ENCODE data around the gene HOXC4. TPM values are rescaled to one million over a fixed set of nuclear protein-coding genes. Genes with fewer than 3 reads are reported as not detected.

The HOXC4 gene
- total RNA-seq, 1 experiment from 2014 or later = not detected

- no peak overlapping the region for H4K8ac ChIP-seq (replicated peaks; ENCODE audit: insufficient read length, low read depth, low read length)
- H3K79me2 ChIP-seq (ENCODE audit: insufficient read depth, low read length) = no peaks in the 10 kb centered on the region
- no peak overlapping the region for H3K14ac ChIP-seq (ENCODE audit: insufficient read depth, low read length)
- H3K27me3 ChIP-seq (ENCODE audit: insufficient read depth, low read length) = peaks cover 93% of the 10 kb centered on the region
- peaks cover 10% of the 10 kb centered on the region for H3K23me2 ChIP-seq (ENCODE audit: insufficient read length, low read depth, low read length, poor library complexity, severe bottlenecking)
- H3K36me3 Mint-ChIP-seq (ENCODE audit: insufficient read depth in 1 of 3, low read depth in 3 of 3) = no peaks in the 10 kb centered on the region
- no CpG with 5 or more reads among the region's 34 CpGs for WGBS (ENCODE audit: extremely low coverage, insufficient read length, low lambda C conversion rate)
- peak overlapping the region; percentile 77 for H3K4me2 ChIP-seq (ENCODE audit: insufficient read depth, insufficient read length, low read length)
- H2BK15ac ChIP-seq (ENCODE audit: low read depth, low read length) = no peak overlapping the region
- no peak overlapping the region for H2AFZ ChIP-seq (ENCODE audit: low read length)
- no peak overlapping the region for H2BK5ac ChIP-seq (ENCODE audit: insufficient read length, low read length)
- H2AK5ac ChIP-seq (ENCODE audit: insufficient read length, low read length) = no peak overlapping the region
- H4K91ac ChIP-seq (ENCODE audit: insufficient read length, low read depth, low read length) = no peak overlapping the region
- H3K9me3 Mint-ChIP-seq = peaks cover 0 to 2% of the 10 kb centered on the region in 2 experiments; a peak in 2 of 5 replicates
- H2BK12ac ChIP-seq (ENCODE audit: insufficient read length, low read depth, low read length) = no peak overlapping the region
- H3K27ac ChIP-seq (ENCODE audit: insufficient read length, low read depth, low read length) = no peak overlapping the region
- no peaks in the 10 kb centered on the region for H3K4me1 ChIP-seq (ENCODE audit: insufficient read depth, low read length)
- no peak overlapping the region for H3K9ac ChIP-seq (ENCODE audit: extremely low read depth, insufficient read length, low read length)
- no peak overlapping the region for H3K56ac ChIP-seq (ENCODE audit: insufficient read length, low read depth, low read length)
- H3K9me3 ChIP-seq (ENCODE audit: control insufficient read depth, low read depth, low read length) = no peaks in the 10 kb centered on the region
- H3K27me3 Mint-ChIP-seq (ENCODE audit: low read depth) = peaks cover 100% of the 10 kb centered on the region
- H2BK20ac ChIP-seq (ENCODE audit: low read depth, low read length, poor library complexity, severe bottlenecking) = no peak overlapping the region
- H3K18ac ChIP-seq (ENCODE audit: insufficient read length, low read depth, low read length) = no peak overlapping the region
- no peak overlapping the region for H3K4ac ChIP-seq (ENCODE audit: low read depth, low read length)
- DNase-seq = peak; percentile 93
- H4K5ac ChIP-seq (ENCODE audit: insufficient read length, low read depth, low read length) = no peak overlapping the region
- no peaks in the 10 kb centered on the region for H3K79me1 ChIP-seq (ENCODE audit: insufficient read depth, low read depth, low read length, poor library complexity, severe bottlenecking)
- peaks cover 13 to 26% of the 10 kb centered on the region in 2 experiments for H3K4me1 Mint-ChIP-seq
- no peak overlapping the region for H3K27ac Mint-ChIP-seq
- H4K20me1 ChIP-seq (ENCODE audit: control insufficient read depth, insufficient read depth, insufficient read length) = no peaks in the 10 kb centered on the region
- peak overlapping the region; percentile 38 to 77 for H3K4me3 Mint-ChIP-seq
- H3T11ph ChIP-seq (ENCODE audit: low read length) = no peak overlapping the region
- no peak overlapping the region for H3K23ac ChIP-seq (ENCODE audit: insufficient read length, low read depth, low read length)
- no peak overlapping the region for H2BK120ac ChIP-seq (ENCODE audit: low read depth, low read length, poor library complexity, severe bottlenecking)
- TF ChIP-seq, protein P1, sequence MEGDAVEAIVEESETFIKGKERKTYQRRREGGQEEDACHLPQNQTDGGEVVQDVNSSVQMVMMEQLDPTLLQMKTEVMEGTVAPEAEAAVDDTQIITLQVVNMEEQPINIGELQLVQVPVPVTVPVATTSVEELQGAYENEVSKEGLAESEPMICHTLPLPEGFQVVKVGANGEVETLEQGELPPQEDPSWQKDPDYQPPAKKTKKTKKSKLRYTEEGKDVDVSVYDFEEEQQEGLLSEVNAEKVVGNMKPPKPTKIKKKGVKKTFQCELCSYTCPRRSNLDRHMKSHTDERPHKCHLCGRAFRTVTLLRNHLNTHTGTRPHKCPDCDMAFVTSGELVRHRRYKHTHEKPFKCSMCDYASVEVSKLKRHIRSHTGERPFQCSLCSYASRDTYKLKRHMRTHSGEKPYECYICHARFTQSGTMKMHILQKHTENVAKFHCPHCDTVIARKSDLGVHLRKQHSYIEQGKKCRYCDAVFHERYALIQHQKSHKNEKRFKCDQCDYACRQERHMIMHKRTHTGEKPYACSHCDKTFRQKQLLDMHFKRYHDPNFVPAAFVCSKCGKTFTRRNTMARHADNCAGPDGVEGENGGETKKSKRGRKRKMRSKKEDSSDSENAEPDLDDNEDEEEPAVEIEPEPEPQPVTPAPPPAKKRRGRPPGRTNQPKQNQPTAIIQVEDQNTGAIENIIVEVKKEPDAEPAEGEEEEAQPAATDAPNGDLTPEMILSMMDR (conservative IDR thresholded peaks at IDR 0.05) = no peak
These were observed 35.7 kb upstream of the HOXC4 start for GRCh38 chr12:54017878-54018467.

Measured in H9 (cell line).